Endothelial cell of umbilical vein (primary cell): ENCODE data around the gene FRMD4A. TPM values are rescaled to one million over a fixed set of nuclear protein-coding genes. Genes with fewer than 3 reads are reported as not detected.
A peak's percentile ranks its signal among the peaks of the same experiment; 100 is the strongest.

Source experiments
- BruUV-seq: library from RNA; stranded (reverse); fragments of 400-500 nt; replicated peaks from 2 replicates; lab custom pipeline; 2021; lab: Mats Ljungman, UMichigan
- CTCF ChIA-PET: fragments of 300-600, 350-600 bp; sonication (Branson Sonifier 250); formaldehyde crosslinking; loops from one replicate; lab custom pipeline; 2021; ENCODE audit warnings: antibody characterized with exemption, inconsistent platforms; lab: Charles Lee
- POLR2A ChIA-PET: fragments of 300-600, 350-600 bp; sonication (Branson Sonifier 250); formaldehyde crosslinking; loops from one replicate; lab custom pipeline; 2021; ENCODE audit warnings: antibody characterized with exemption, inconsistent platforms; lab: Charles Lee
- DNase-seq: peaks from one replicate; pipeline ENCODE4 v3.0.0-alpha.2; 2011; ENCODE audit warnings: low read depth, low spot score
- FAIRE-seq: peaks from 2 replicates; lab custom pipeline; 2011; peaks lifted over from hg19 to GRCh38; lab: Jason Lieb, UNC
- H2AFZ ChIP-seq: 2 replicates; pipeline ENCODE4 v1.6.0; 2012; ENCODE audit warnings: low read depth, low read length, control low read depth, inconsistent platforms
- H3K27ac ChIP-seq: 2 replicates; pipeline ENCODE4 v1.5.1; 2011; ENCODE audit warnings: low read depth, mild to moderate bottlenecking, control low read depth, low read length, moderate library complexity; ENCODE audit not compliant: insufficient read depth
- H3K27me3 ChIP-seq, 2 experiments: 2 replicates each; pipeline versions ENCODE4 v1.6.0 to v1.6.1; 2011; ENCODE audit warnings: low read length in 2 of 2, mixed read lengths in 1 of 2; ENCODE audit not compliant: control insufficient read depth in 2 of 2, insufficient read depth in 2 of 2
- H3K36me3 ChIP-seq, 2 experiments: 2 replicates in 1 of 2; 3 replicates in 1 of 2; pipeline ENCODE4 v1.5.1; 2011; ENCODE audit warnings: low read length in 2 of 2, mild to moderate bottlenecking in 1 of 2, moderate library complexity in 1 of 2; ENCODE audit not compliant: control insufficient read depth in 2 of 2, insufficient read depth in 2 of 2; ENCODE audit errors: extremely low read depth in 1 of 2
- H3K4me1 ChIP-seq: 3 replicates; pipeline ENCODE4 v1.5.1; 2011; ENCODE audit warnings: mild to moderate bottlenecking, low read length; ENCODE audit not compliant: control insufficient read depth, insufficient read depth; ENCODE audit errors: extremely low read depth
- H3K4me2 ChIP-seq: 2 replicates; pipeline ENCODE4 v1.6.1; 2011; ENCODE audit warnings: low read length, control low read depth, mixed read lengths; ENCODE audit not compliant: insufficient read depth
- H3K4me3 ChIP-seq, 3 experiments: fragments of 200-600 bp in 1 of 3; sonication (generic), shearing (Covaris generic) in 1 of 3; replicated peaks in 1 of 3; 2 replicates each; pipeline ENCODE4 v1.5.1; 2011 to 2016; ENCODE audit warnings: control low read depth in 3 of 3, low read length in 3 of 3, mild to moderate bottlenecking in 2 of 3, inconsistent platforms in 1 of 3, low read depth in 1 of 3, moderate library complexity in 1 of 3; ENCODE audit not compliant: insufficient read depth in 1 of 3
- H3K79me2 ChIP-seq: 2 replicates; pipeline ENCODE4 v1.6.0; 2012; ENCODE audit warnings: low read length, inconsistent platforms; ENCODE audit not compliant: control insufficient read depth, insufficient read depth
- H3K9ac ChIP-seq: replicated peaks from 2 replicates; pipeline ENCODE3; 2011; ENCODE audit warnings: low read length, control low read depth; ENCODE audit not compliant: insufficient read depth; ENCODE audit errors: extremely low read depth
- H3K9me1 ChIP-seq: replicated peaks from 3 replicates; pipeline ENCODE4 v1.6.0; 2011; ENCODE audit warnings: mild to moderate bottlenecking, low read length; ENCODE audit not compliant: control insufficient read depth, insufficient read depth; ENCODE audit errors: extremely low read depth
- H3K9me3 ChIP-seq: replicated peaks from 2 replicates; pipeline ENCODE4 v1.5.1; 2012; ENCODE audit warnings: low read length, inconsistent platforms; ENCODE audit not compliant: control insufficient read depth, insufficient read depth
- H4K20me1 ChIP-seq: replicated peaks from 2 replicates; pipeline ENCODE3; 2011; ENCODE audit warnings: mild to moderate bottlenecking, low read length; ENCODE audit not compliant: control insufficient read depth, insufficient read depth; ENCODE audit errors: extremely low read depth
- CTCF ChIP-seq, 2 donors: IDR thresholded peaks; 1 replicate in 1 of 2; 2 replicates in 1 of 2; pipeline ENCODE4 v1.5.1; 2011; ENCODE audit warnings: low read length in 2 of 2, mild to moderate bottlenecking in 2 of 2, moderate library complexity in 2 of 2, control low read depth in 1 of 2, inconsistent platforms in 1 of 2, low read depth in 1 of 2; ENCODE audit not compliant: insufficient read depth in 1 of 2; ENCODE audit errors: extremely low read depth in 1 of 2
- EZH2 ChIP-seq: IDR thresholded peaks from 2 replicates; pipeline ENCODE4 v1.6.1; 2012; ENCODE audit warnings: borderline replicate concordance, low read depth, mild to moderate bottlenecking, moderate library complexity, low read length, inconsistent platforms; ENCODE audit not compliant: severe bottlenecking
- FOS ChIP-seq: IDR thresholded peaks from 2 replicates; pipeline ENCODE4 v1.6.1; 2011; ENCODE audit warnings: mild to moderate bottlenecking, low read length, moderate library complexity, borderline replicate concordance; ENCODE audit not compliant: insufficient read depth
- GATA2 ChIP-seq: IDR thresholded peaks from 2 replicates; pipeline ENCODE4 v1.7.0; 2011; ENCODE audit warnings: low read depth, mild to moderate bottlenecking, moderate library complexity, mixed read lengths, low read length; ENCODE audit not compliant: insufficient read length, insufficient read depth
- JUN ChIP-seq: IDR thresholded peaks from 2 replicates; pipeline ENCODE4 v1.6.1; 2011; ENCODE audit warnings: borderline replicate concordance, low read depth; ENCODE audit not compliant: insufficient read length, insufficient read depth
- MAX ChIP-seq: IDR thresholded peaks from 2 replicates; pipeline ENCODE4 v1.6.1; 2011; ENCODE audit not compliant: insufficient read depth, insufficient read length
- MYC ChIP-seq: IDR thresholded peaks from one replicate; pipeline ENCODE4 v1.6.1; 2011; ENCODE audit warnings: mild to moderate bottlenecking, low read depth, low read length
- POLR2A ChIP-seq: IDR thresholded peaks from 2 replicates; pipeline ENCODE4 v1.6.1; 2012; ENCODE audit warnings: low read depth, mild to moderate bottlenecking, control low read depth, low read length
- POLR2AphosphoS5 ChIP-seq: IDR thresholded peaks from 2 replicates; pipeline ENCODE4 v1.6.1; 2012; ENCODE audit warnings: low read depth, mild to moderate bottlenecking, control low read depth, low read length, moderate library complexity; ENCODE audit not compliant: insufficient read depth
- dilution Hi-C: fragments of 300-500 bp; cut with MboI; formaldehyde crosslinking; loops from one replicate; pipeline ENCODE4 v1.15.0; 2019; ENCODE audit warnings: low sequenced_read_pairs; ENCODE audit not compliant: extremely low pct_ligation_motif_present
- intact Hi-C: fragments of 100-400 bp; cut with micrococcal nuclease; formaldehyde crosslinking; loops from one replicate; pipeline ENCODE4 v1.10.0; 2022
- polyA plus RNA-seq, 4 experiments: library from polyadenylated mRNA; depleted of rRNA in 3 of 4; stranded (reverse) in 3 of 4; unstranded in 1 of 4; fragments of >200 nt; gene quantifications; 2 replicates each; pipeline versions ENCODE4 v1.2.1 to v1.2.3, GENCODE V29; 2011 to 2012; ENCODE audit warnings: missing spikeins in 1 of 4
- total RNA-seq: library from RNA; stranded (reverse); gene quantifications from 2 replicates; pipeline ENCODE4 v1.2.3, GENCODE V29; 2021

FRMD4A gene
- total and polyA plus RNA-seq, 2 donors (not counting 3 experiments of a cell fraction or from before 2014, with no cell fraction given), result 123 to 148 TPM

- H3K27me3 ChIP-seq, result no peaks in the 10 kb centered on the region
- dilution Hi-C loops, result no loop called here
- H3K4me2 ChIP-seq, result no peak overlapping the region
- H4K20me1 ChIP-seq, result peaks cover 2% of the 10 kb centered on the region
- FAIRE-seq, result peak; percentile 4
- H3K9ac ChIP-seq, result no peak overlapping the region
- H3K36me3 ChIP-seq, result peaks cover 54 to 66% of the 10 kb centered on the region in 2 experiments
- no TSS peak for BruUV-seq
- no peaks in the 10 kb centered on the region for H3K9me1 ChIP-seq
- no peak for DNase-seq
- CTCF ChIA-PET, result no interaction called here
- POLR2A ChIA-PET, result no interaction called here
- no peak overlapping the region for H2AFZ ChIP-seq
- TF ChIP-seq MYC (no peak), MAX (no peak), POLR2A (no peak), EZH2 (no peak), GATA2 (no peak), CTCF (IDR thresholded peaks at IDR 0.05; ENCODE audit: extremely low read depth in 1 of 2, insufficient read depth in 1 of 2, low read depth in 1 of 2, low read length in 2 of 2) (no peak), JUN (no peak), FOS (no peak), POLR2AphosphoS5 (no peak)
- no peaks in the 10 kb centered on the region for H3K4me1 ChIP-seq
- H3K27ac ChIP-seq, result no peak overlapping the region
- H3K79me2 ChIP-seq, result no peaks in the 10 kb centered on the region
- intact Hi-C loops, result no loop called here
- no peaks in the 10 kb centered on the region for H3K9me3 ChIP-seq
- H3K4me3 ChIP-seq, result no peak overlapping the region
Measured at GRCh38 chr10:13650961-13651360, 679.8 kb downstream of the FRMD4A start.
